Hematopoietic multipotent progenitor cell treated with erythropoietin and hydrocortisone succinate and interleukin-3 and kit ligand, for 4 days (in vitro differentiated cells): Measurements from ENCODE around the gene LMX1A.

Experiments
- DNase-seq: peaks from one replicate; pipeline ENCODE4 v3.0.0-alpha.2; 2015

The LMX1A gene

GRCh38 chr1:165365341-165365740, 8.8 kb upstream of the LMX1A start:
- no peak for DNase-seq

GRCh38 chr1:165364568-165365133, 8.1 kb upstream of the LMX1A start:
- DNase-seq: no peak

DNA sequence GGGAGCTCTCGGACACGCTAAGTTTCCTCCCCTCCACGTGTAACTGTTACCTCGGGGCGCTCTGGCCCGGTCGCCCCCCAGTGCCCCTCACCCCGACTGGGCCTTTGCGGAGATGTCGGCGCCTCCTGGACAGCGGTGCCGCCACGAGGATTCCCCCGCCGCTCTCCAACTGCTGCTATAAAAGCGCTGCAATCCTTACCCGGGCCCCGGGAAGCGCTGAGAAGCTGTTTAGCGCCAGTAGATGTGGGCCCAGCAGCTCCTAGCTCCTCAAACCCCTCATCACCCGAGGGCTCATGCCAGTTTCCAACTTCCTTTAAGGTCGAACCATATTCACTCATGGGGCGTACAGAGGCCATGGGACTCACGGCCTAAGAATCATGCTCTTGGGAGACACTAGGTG, 361 bp upstream of the LMX1A start:
- DNase-seq: no peak

GRCh38 chr1:165355139-165355976, 1.2 kb downstream of the LMX1A start:
- DNase-seq: no peak

GRCh38 chr1:165354739-165355138, 1.8 kb downstream of the LMX1A start:
- no peak for DNase-seq

GRCh38 chr1:165353731-165354671, 2.5 kb downstream of the LMX1A start:
- DNase-seq: no peak

DNA sequence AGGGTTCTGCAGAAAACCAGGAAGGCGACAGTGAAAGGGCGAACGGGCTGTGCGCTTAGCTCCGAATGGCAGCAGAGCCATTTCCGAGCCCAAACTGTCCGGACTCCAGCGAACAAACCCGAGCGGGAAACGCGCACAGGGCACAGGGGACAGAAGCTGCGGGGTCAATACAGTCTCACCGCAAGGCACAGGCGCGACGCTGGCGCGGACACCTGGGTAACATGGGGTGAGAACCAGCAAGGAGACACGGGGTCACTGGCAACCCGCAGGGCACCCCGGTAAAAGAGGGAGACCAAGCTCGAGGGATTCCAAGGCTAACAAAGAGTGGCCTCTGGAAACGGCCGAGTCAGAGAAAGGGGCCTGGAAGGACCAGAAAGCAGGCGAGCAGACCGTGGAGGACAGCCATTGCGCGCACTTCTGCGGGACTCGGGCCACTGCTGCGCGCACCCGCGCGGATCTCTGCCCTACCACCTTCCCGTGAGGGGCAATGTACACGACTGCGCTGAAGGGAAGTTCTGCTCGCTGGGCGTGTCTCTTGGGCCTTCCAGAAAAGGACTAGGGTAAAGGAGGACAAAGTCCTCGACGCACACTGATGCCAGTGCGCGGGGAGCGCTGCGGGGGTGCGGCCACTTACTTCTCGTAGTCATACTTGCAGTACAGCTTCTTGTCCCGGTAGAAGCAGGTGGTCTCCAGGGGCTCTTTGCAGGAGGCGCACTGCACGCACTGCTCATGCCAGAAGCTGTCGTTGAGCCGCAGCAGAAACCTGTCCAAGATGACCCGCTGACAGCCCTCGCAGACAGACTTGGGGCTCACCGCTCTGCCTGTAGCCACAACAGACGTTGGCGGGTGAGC, 3.8 kb downstream of the LMX1A start:
- DNase-seq: no peak

DNA sequence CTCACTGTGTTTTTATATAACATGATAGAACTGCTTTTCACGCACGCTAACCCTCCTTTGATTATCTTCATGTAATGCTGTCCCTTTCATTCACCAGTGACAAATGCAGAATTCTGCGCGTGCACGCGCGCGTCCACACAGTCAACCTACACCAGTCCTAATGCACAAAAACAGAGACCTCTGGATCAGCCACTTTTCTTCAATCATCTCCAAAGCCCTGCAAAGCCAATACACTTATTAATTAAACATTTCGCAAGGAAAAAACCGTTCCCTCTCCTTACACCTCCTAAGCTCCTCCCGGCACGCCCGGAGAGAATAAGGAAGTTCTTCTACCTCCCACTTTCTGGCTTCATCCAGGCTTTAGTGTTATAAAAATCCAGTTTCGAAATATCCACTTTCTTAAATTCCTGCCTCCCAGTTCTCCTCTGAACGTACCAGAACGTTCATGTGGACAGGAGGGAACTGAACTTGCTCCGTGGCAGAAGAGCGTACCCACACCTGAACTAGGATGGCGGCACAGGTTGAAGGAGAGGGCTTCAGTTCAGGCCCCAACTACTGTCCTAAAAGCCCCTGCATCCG, 4.6 kb downstream of the LMX1A start:
- DNase-seq: no peak

GRCh38 chr1:165350840-165351239, 5.7 kb downstream of the LMX1A start:
- DNase-seq: no peak

GRCh38 chr1:165345502-165345901, 11.0 kb downstream of the LMX1A start:
- DNase-seq: no peak

GRCh38 chr1:165344736-165345135, 11.8 kb downstream of the LMX1A start:
- DNase-seq: no peak

- no peak for DNase-seq
These were observed 12.3 kb downstream of the LMX1A start for GRCh38 chr1:165344198-165344597.

DNA sequence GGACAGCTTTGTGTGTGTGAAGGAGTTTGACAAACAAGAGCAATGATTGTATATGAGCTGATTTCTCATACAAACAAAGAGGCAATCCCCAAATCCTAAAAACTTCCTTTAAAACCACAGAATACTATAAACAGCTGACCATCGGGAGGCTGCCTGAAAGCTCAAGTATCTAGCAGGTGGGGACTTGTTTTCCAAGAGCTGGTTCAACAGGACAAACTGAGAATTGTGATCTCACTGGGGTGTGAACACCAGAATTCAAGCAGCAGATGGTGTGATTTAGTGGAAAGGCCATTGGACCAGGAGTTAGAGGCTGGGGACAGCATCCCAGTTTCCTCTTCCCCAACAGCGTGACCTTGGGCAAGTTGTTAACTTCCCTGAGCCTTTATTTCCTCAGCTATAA, 13.9 kb downstream of the LMX1A start:
- DNase-seq: no peak

GRCh38 chr1:165342168-165342567, 14.3 kb downstream of the LMX1A start:
- DNase-seq: no peak

- no peak for DNase-seq
These were observed 17.4 kb downstream of the LMX1A start for GRCh38 chr1:165339164-165339563.

GRCh38 chr1:165330483-165330882, 26.0 kb downstream of the LMX1A start:
- DNase-seq: no peak

- DNase-seq: no peak
These were observed 27.4 kb downstream of the LMX1A start for GRCh38 chr1:165329104-165329503.

GRCh38 chr1:165328136-165328535, 28.4 kb downstream of the LMX1A start:
- DNase-seq: no peak

DNA sequence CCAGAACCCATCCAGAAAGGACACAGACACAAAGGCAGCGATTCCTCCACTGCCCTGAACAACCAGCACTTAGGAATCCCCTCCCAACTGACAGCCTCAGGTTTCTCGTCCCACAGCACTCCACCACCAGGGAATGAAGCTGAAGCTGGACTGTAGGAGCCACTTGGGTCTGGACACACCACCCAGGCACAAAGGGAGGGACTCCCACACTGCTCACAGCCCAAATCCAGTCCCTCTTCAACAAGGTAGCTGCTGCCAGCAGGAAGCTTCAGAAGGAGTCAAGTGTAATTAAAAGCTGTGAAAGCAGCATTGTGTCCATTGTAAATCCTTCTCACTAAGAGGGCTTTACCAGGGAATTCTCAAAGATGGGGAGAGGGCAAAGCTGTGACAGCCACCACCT, 29.0 kb downstream of the LMX1A start:
- DNase-seq: no peak

- DNase-seq: no peak
These were observed 30.9 kb downstream of the LMX1A start for GRCh38 chr1:165325460-165326203.

GRCh38 chr1:165324050-165324449, 32.5 kb downstream of the LMX1A start:
- DNase-seq: no peak
